Measurements from ENCODE around the gene ETV6.

- TF ChIP-seq CTCF (conservative IDR thresholded peaks at IDR 0.05 in 1 of 2, IDR thresholded peaks at IDR 0.05 in 1 of 2; ENCODE audit: extremely low read depth in 1 of 2, insufficient read depth in 1 of 2, low read depth in 1 of 2, low read length in 2 of 2) = no peak
- no peak for TF ChIP-seq EZH2 (IDR thresholded peaks at IDR 0.05; ENCODE audit: borderline replicate concordance, low read length)
Measured at GRCh38 chr12:11814374-11814773, 164.9 kb downstream of the ETV6 start.

Data from mammary epithelial cell (primary cell).